HL-60/S4 (cell line): ENCODE measurements around the gene POC5.
"Not testable (repeated sequence)": the region's sequence is repeated elsewhere in the genome, so short reads cannot be mapped to it uniquely, and the experiment has no call there.

Source experiments
- in situ Hi-C: fragments of 300-500 bp; cut with MboI; formaldehyde crosslinking; loops from 2 replicates; pipeline ENCODE4 v1.14.3; 2022; ENCODE audit warnings: low sequenced_read_pairs

Gene POC5

DNA sequence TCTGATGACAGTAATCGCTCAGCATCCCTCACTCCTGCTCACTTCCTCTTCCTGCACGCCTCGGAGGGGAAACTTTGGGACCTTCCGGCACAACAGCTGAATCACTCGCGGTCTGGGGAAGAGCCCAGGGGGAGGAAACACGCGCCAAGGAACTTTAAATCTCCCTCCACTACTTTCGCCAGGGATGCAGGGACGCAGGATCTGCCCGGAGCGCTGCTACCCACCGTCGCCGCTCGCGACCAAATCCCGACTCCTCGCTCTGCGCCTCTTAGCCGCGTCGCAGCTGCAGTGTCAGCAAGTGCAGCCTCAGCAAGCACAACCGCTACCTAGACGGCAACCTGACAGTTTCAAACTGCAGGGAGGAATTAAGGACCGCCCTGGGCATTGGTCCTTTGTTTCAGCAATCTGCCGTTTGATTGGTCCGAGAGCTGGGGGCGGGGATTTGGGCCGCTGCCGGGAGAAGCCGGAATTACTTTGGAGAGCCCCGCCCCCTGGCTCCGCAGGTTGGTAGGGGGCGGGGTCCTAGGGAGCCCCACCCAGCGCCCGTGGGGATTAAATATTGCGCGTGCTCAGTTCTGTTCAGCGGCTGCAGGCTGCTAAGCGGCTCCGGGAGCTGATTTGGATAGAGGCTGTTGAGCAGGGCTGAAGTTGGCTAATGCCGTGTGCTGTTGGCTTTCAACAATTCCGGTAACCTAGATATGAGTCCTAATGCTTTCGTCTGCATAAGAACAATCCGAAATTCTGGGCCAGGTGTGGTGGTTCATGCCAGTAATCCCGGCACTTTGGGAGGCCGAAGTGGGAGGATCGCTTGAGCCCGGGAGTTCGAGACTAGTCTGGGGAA lies at the start of gene POC5:
TSS of gene POC5 (minus strand) at position 356 of the 841 bp plus-strand sequence. CDS start 4,500 bp downstream, outside the sequence.
- in situ Hi-C loops: no loop called here

DNA sequence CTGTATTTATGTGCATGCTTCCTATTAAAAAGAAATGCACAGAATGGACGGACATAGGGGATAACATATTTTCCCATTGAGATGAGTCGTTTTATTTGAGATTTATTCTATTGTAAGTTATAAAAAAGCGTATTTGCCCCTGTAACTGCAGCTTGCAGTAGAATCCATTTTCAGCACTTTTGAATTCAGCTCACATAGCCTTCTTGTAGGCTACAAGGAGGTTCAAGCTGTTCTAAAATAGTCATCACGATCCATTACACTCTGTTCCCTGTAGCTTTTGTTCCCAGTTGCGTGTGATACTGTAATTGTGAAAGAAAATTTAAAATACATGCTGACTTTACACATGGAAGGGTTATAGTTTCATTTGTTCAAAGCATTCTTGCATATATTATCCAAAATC lies 40.9 kb upstream of the POC5 start:
- in situ Hi-C loops: no loop called here

GRCh38 chr5:75756981-75757380 lies 39.7 kb upstream of the POC5 start:
- in situ Hi-C loops: no loop called here

DNA sequence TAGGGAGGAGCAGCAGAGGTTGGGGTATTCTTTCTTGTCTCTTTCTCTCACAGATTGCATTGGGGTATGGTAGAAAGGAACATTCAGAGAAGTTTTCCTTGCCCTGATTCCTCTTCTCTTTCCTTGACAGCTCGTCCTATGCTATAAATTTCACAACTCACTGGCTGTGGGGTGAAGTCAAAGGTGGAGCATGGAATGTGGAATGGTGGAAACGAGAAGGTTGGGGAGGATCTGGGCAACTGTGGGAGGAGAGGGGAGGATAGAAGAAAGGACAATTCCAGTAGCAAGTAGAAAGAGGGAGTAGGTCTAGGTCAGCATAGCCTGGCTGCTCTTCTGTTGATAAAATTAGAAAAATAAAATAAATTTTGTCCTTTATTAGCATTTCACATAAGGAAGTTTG lies 39.0 kb upstream of the POC5 start:
- in situ Hi-C loops: no loop called here

DNA sequence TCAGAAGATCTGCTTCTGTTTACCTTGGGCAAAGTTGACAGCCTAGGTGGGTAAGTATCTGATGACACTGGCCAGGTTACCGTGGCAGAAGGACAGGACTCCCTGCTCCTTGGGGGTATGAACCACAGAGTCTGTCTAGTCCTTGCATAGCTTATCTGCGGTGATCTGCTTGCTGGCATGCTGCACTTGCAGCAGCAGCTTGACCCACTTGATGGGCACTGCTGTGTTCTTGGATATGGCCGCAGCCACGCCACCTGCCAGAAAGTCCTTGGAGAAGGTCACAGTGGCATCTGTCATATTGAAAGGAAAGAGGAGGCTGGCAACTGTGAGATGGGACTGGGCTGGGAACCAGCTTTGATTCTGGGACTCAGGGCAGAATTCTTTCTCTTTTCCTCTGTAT lies 35.9 kb upstream of the POC5 start:
- in situ Hi-C loops: no loop called here

DNA sequence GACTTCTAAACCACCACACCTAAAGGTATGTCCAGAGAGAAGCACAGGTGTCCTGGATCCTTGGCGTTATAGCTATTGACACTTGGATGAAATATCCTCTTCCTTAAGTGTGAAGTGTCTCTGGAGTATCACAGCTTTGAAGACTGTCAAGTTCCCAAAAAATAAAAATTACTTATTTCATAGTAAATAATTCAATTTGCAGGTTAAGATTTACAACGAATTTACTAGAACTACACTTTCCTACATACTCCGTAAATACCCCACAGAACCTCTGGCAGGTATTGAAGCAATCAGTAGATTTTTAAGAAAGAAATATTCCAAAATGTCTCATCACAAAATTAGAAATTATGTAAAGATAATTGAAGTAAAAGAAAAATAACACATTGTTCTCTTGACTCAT lies 27.1 kb upstream of the POC5 start:
- in situ Hi-C loops: no loop called here

- in situ Hi-C loops: no loop called here
Observed at GRCh38 chr5:75736273-75736672, 19.0 kb upstream of the POC5 start.

DNA sequence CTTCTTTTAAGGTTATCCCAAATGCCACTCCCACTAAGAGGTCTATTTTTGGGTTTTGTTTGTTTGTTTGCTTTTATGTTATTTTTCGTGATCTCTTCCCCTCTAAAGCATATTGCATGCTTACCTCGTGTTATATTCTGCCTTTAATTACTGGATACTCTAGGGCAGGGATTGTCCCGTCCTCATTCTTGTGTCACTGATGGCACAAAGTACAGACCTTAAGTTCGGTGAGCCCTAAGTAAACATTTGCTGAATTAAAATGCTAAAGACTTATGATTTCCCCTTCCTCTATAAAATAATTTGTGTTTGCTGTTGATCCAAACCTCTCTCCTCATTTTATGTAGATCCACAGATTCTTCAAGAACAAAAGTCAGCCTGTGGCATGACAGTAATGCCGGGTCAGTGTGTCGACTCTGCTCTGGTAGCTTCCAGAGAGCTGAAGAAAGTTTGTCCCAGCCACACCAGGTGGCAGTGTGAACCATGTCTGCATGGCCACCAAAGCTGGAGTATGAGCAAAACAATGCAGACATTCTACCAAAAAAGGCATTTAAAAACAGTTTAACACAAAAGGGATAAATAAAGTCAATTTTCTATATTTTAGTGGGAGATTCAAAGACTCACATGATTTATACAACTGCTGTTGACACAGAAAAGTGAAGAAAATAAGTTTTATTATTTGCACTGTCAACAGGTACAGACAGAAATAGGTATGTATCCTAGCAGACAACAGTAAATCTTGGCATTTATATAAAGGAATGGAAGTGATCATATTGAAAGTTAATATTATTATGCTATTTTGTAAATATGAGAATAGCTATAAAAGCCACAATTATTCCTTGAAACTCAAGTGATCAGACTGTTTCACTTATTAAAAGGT lies 17.9 kb upstream of the POC5 start:
- in situ Hi-C loops: no loop called here

DNA sequence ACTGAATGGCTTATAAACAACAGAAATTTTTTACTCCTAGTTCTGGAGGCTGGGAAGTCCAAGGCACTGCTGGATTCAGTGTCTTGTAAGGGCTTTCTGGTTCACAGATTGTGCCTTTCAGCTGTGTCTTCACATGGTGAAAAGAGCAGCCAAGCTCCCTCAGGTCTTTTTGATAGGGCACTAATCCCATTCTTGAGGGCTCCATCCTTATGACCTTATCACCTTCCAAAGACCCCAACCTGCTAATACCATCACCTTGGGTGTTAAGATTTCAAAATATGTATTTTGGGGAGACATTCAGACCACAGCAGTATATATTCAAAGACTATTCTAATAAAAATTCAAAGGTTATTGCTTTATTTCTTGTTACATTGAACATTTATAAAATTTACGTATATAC lies 16.5 kb upstream of the POC5 start:
- in situ Hi-C loops: no loop called here

- in situ Hi-C loops: not testable (repeated sequence)
Observed at GRCh38 chr5:75731515-75731914, 14.3 kb upstream of the POC5 start.

GRCh38 chr5:75729321-75729720 lies 12.1 kb upstream of the POC5 start:
- in situ Hi-C loops: no loop called here

DNA sequence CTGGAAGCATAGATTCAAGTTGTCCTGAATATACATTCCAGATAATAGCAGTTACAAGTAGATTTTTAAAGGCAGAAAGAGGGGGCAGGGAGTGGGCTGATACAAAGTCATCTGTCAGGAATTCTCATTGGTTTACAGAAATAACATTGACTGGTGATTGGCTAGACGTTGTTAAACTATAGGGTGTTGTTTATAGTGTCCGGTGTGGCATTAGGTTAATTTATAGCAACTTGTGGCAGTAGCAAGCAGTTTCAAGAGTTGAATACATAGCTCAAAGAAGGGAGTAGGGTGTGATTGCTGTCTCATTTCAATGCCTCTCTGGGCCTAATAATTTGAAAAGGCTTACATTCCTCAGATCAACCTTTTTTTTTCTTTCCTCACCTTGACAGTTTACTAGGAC lies 10.7 kb upstream of the POC5 start:
- in situ Hi-C loops: no loop called here

DNA sequence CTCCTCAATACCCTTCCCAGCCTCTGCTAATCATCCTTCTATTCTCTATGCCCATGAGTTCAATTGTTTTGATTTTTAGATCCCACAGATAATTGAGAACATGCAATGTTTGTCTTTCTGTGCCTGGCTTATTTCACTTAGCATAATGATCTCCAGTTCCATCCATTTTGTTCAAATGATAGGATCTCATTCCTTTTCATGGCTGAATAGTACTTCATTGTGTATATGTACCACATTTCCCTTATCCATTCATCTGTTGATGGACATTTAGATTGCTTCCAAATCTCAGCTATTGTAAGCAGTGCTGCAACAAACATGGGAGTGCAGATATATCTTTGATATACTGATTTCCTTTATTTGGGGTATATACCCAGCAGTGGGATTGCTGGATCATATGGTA lies 9.0 kb upstream of the POC5 start:
- in situ Hi-C loops: not testable (repeated sequence)

DNA sequence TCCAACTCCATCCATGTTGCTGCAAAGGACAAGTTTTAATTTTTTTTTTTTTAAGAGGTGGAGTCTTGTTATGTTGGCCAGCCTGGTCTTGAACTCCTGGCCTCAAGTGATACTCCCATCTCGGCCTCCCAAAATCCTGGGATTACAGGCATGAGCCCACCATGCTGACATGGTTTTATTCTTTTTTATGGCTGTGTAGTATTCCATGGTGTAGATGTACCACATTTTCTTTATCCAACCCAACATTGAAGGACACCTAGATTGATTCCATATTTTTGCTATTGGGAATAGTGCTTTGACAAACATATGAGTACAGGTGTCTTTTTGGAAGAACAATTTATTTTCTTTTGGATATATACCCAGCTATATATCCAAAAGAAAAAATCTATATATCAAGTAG lies 6.1 kb upstream of the POC5 start:
- in situ Hi-C loops: no loop called here

DNA sequence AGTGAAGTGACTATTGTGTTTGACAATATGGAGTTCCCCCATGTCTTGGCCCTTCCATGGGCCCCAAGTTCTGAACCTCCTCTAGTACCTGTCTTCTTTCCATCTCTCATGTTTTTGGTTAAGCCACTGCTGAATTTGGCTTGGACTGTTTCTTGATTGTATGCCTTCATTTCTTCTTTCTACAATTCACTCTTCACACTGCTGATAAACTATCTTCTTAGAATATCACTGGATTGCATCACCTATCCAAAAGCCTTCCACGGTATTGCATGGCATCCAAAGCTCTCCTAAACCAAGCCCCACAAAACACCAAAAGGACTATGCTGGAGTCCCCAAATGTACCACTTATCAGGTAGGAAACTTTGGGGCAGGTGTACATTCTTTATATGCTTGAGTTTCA lies 4.3 kb upstream of the POC5 start:
- in situ Hi-C loops: no loop called here

DNA sequence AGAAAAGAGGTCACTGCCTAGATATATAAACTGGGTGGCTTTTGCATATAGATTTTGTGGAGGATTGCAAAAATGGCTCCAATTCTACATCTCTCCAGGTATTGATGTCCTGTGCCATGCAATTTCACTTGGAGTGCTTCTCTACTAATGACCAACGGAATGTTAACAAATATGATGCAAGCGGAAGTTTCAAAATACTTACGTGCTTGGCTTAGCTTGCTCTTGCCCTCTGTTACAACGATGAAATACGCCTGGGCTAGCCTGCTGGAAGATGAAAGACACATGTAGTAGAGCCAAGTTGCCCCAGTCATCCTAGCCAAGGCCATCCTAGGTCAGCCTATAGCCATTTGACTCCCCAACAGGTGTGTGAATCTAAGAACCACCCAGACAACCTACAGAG lies 3.6 kb upstream of the POC5 start:
- in situ Hi-C loops: no loop called here

- in situ Hi-C loops: no loop called here
Observed at GRCh38 chr5:75716715-75717081, 539 bp downstream of the POC5 start.

- in situ Hi-C loops: no loop called here
Observed at GRCh38 chr5:75712091-75712490, 5.1 kb downstream of the POC5 start.

GRCh38 chr5:75711151-75711550 lies 6.1 kb downstream of the POC5 start:
- in situ Hi-C loops: no loop called here

GRCh38 chr5:75710637-75711036 lies 6.6 kb downstream of the POC5 start:
- in situ Hi-C loops: no loop called here

DNA sequence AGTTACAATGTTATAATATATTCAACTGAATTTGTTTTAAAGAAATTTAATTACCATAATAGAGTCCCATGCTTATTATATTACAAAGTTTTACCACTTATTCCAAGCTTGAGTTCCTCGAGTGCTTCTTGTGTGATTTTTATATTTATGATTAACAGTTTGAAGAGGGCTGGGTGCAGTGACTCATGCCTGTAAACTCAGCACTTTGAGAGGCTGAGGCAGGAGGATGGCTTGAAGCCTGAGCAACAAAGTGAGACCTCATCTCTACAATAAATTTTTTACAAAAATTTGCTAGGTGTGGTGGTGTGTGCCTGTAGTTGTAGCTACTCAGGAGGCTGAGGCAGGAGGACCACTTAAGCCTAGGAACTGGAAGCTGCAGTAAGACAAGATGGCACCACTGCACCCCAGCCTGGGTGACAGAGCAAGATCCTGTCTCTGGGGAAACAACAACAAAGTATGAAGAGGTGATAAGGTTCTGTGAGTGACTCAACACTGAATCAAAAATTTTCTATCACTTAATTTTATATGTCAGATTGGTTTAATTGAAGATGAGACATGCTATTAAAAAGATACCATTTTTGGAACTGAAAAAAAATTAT lies 9.2 kb downstream of the POC5 start:
- in situ Hi-C loops: no loop called here

GRCh38 chr5:75706775-75707174 lies 10.5 kb downstream of the POC5 start:
- in situ Hi-C loops: no loop called here
